PC-9 (cell line): ENCODE results near the gene CACHD1.

Experiments
- CTCF ChIP-seq: fragments of 200-600 bp; sonication (generic); conservative IDR thresholded peaks from 2 replicates; pipeline ENCODE4 v1.6.1; 2017; ENCODE audit warnings: mixed run types, antibody characterized with exemption, mild to moderate bottlenecking, moderate library complexity
- EZH2 ChIP-seq: fragments of 200-600 bp; sonication (generic); IDR thresholded peaks from 2 replicates; pipeline ENCODE4 v1.8.0; 2017; ENCODE audit warnings: antibody characterized with exemption, low read depth

- TF ChIP-seq CTCF (peak; percentile 39; the same call in 1 of the 2 replicates), EZH2 (no peak)
These were observed 114.5 kb downstream of the CACHD1 start for GRCh38 chr1:64584479-64584878.
